ENCODE results near the gene CYP4F3.
A peak's percentile ranks its signal among the peaks of the same experiment; 100 is the strongest.

The CYP4F3 gene

GRCh38 chr19:15621801-15622200 lies 18.9 kb upstream of the CYP4F3 start:
- H3K4me3 ChIP-seq (ENCODE audit: control insufficient read depth, low read depth, low read length) = no peak overlapping the region
- DNase-seq (ENCODE audit: low read depth) = no peak
- no peak for TF ChIP-seq CTCF (IDR thresholded peaks at IDR 0.05; ENCODE audit: control insufficient read depth, insufficient read depth, low read depth, low read length, missing control alignments)

- DNase-seq (ENCODE audit: low read depth) = no peak
- H3K4me3 ChIP-seq (ENCODE audit: control insufficient read depth, low read depth, low read length) = no peak overlapping the region
- no peak for TF ChIP-seq CTCF (IDR thresholded peaks at IDR 0.05; ENCODE audit: control insufficient read depth, insufficient read depth, low read depth, low read length, missing control alignments)
These were observed 17.7 kb upstream of the CYP4F3 start for GRCh38 chr19:15622991-15623390.

GRCh38 chr19:15623711-15624318 lies 16.9 kb upstream of the CYP4F3 start:
- no peak for TF ChIP-seq CTCF (IDR thresholded peaks at IDR 0.05; ENCODE audit: control insufficient read depth, insufficient read depth, low read depth, low read length, missing control alignments)
- no peak overlapping the region for H3K4me3 ChIP-seq (ENCODE audit: control insufficient read depth, low read depth, low read length)
- no peak for DNase-seq (ENCODE audit: low read depth)

GRCh38 chr19:15628236-15629002 lies 12.3 kb upstream of the CYP4F3 start:
- no peak for DNase-seq (ENCODE audit: low read depth)
- no peak for TF ChIP-seq CTCF (IDR thresholded peaks at IDR 0.05; ENCODE audit: control insufficient read depth, insufficient read depth, low read depth, low read length, missing control alignments)
- no peak overlapping the region for H3K4me3 ChIP-seq (ENCODE audit: control insufficient read depth, low read depth, low read length)

GRCh38 chr19:15629003-15629880 lies 11.5 kb upstream of the CYP4F3 start:
- peak; percentile 1 for DNase-seq (ENCODE audit: low read depth)
- no peak overlapping the region for H3K4me3 ChIP-seq (ENCODE audit: control insufficient read depth, low read depth, low read length)
- TF ChIP-seq CTCF (IDR thresholded peaks at IDR 0.05; ENCODE audit: control insufficient read depth, insufficient read depth, low read depth, low read length, missing control alignments) = peak; percentile 95

GRCh38 chr19:15631817-15632216 lies 8.9 kb upstream of the CYP4F3 start:
- no peak for DNase-seq (ENCODE audit: low read depth)
- H3K4me3 ChIP-seq (ENCODE audit: control insufficient read depth, low read depth, low read length) = no peak overlapping the region
- peak; percentile 44 for TF ChIP-seq CTCF (IDR thresholded peaks at IDR 0.05; ENCODE audit: control insufficient read depth, insufficient read depth, low read depth, low read length, missing control alignments)
